Glutamatergic neuron (in vitro differentiated cells): ENCODE measurements around the gene ZNF318. TPM values are rescaled to one million over a fixed set of nuclear protein-coding genes. Genes with fewer than 3 reads are reported as not detected.
"Not testable (repeated sequence)": the region's sequence is repeated elsewhere in the genome, so short reads cannot be mapped to it uniquely, and the experiment has no call there.

Experiments
- DNase-seq: peaks from one replicate; pipeline ENCODE4 v3.0.0; 2022
- H3K27ac Mint-ChIP-seq: one replicate; pipeline ENCODE4 v1.8.0; 2020; ENCODE audit warnings: mild to moderate bottlenecking, mixed read lengths, inconsistent platforms; ENCODE audit not compliant: unreplicated experiment
- H3K27me3 Mint-ChIP-seq: one replicate; pipeline ENCODE4 v1.8.0; 2020; ENCODE audit warnings: mild to moderate bottlenecking, moderate library complexity, mixed read lengths, inconsistent platforms; ENCODE audit not compliant: unreplicated experiment
- H3K36me3 Mint-ChIP-seq: one replicate; pipeline ENCODE4 v1.8.0; 2020; ENCODE audit warnings: mild to moderate bottlenecking, mixed read lengths, inconsistent platforms; ENCODE audit not compliant: unreplicated experiment
- H3K4me1 Mint-ChIP-seq: one replicate; pipeline ENCODE4 v1.8.0; 2020; ENCODE audit warnings: mild to moderate bottlenecking, low read depth, mixed read lengths, inconsistent platforms; ENCODE audit not compliant: unreplicated experiment
- H3K4me3 Mint-ChIP-seq: one replicate; pipeline ENCODE4 v1.8.0; 2020; ENCODE audit warnings: mild to moderate bottlenecking, mixed read lengths, inconsistent platforms; ENCODE audit not compliant: unreplicated experiment
- H3K9me3 Mint-ChIP-seq: one replicate; pipeline ENCODE4 v1.8.0; 2020; ENCODE audit warnings: mild to moderate bottlenecking, moderate library complexity, mixed read lengths, inconsistent platforms; ENCODE audit not compliant: unreplicated experiment
- CTCF ChIP-seq: fragments of 200-600 bp; sonication (generic); IDR thresholded peaks from one replicate; pipeline ENCODE4 v1.5.0; 2021; ENCODE audit not compliant: partially characterized antibody, unreplicated experiment
- total RNA-seq: library from RNA; stranded (reverse); fragmentation: NEBNext Ultra II Directional; extraction: Animal tissue kit (Norgen Biotek cat#: 25700); gene quantifications from one replicate; pipeline ENCODE4 v1.2.1, GENCODE V29; 2021; ENCODE audit not compliant: unreplicated experiment

ZNF318 gene
- total RNA-seq, 1 donor from 2014 or later, result 26.3 TPM

GRCh38 chr6:43359381-43359780, 10.1 kb downstream of the ZNF318 start:
- H3K27ac Mint-ChIP-seq, result no peak overlapping the region
- H3K4me3 Mint-ChIP-seq, result no peak overlapping the region
- no peak for TF ChIP-seq CTCF
- no peaks in the 10 kb centered on the region for H3K4me1 Mint-ChIP-seq
- H3K36me3 Mint-ChIP-seq, result no peaks in the 10 kb centered on the region
- H3K27me3 Mint-ChIP-seq, result no peaks in the 10 kb centered on the region
- no peaks in the 10 kb centered on the region for H3K9me3 Mint-ChIP-seq
- DNase-seq, result no peak

DNA sequence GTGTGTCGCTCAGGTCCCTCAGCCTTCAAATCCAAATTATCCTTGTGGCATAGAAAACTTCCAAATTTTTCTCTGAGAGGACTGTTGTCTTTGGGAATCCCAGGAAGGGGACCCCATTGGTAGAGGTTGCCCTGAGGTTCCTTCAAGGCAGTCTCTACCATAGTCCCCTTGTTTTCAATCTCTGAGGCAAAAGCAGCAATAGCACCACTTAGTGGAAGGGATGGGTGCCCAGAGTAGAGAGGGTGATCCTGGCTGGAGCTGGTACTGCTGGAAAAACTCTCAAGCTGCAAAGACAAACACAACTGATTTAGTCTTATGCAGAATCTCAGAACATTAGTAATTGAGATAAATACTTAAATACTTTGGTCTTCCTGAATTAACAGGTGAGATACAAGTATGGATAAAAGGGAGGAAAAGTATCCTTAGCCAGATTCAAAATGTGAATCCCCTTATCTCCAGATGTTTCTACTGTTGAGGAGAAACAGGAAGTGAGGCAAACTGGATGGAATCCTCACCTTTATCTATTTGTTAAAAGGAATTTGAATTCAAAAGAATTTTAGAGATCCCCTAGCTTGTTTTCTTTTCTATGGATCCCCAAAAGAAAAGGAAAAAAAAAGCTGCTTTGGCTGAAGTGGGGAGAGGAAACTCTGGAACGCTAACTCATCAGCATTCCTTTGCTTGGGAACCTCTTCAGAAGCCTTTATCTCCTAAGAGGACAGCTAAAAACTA, 13.4 kb downstream of the ZNF318 start:
- Mint-ChIP-seq H3K27ac (no peak overlapping the region), H3K27me3 (no peaks in the 10 kb centered on the region), H3K4me3 (no peak overlapping the region), H3K4me1 (no peaks in the 10 kb centered on the region), H3K9me3 (no peaks in the 10 kb centered on the region), H3K36me3 (no peaks in the 10 kb centered on the region)
- no peak for DNase-seq
- TF ChIP-seq CTCF, result no peak

GRCh38 chr6:43351951-43352350, 17.5 kb downstream of the ZNF318 start:
- H3K4me1 Mint-ChIP-seq, H3K9me3 Mint-ChIP-seq, H3K27ac Mint-ChIP-seq, H3K27me3 Mint-ChIP-seq, DNase-seq, H3K4me3 Mint-ChIP-seq, H3K36me3 Mint-ChIP-seq: not testable (repeated sequence)

DNA sequence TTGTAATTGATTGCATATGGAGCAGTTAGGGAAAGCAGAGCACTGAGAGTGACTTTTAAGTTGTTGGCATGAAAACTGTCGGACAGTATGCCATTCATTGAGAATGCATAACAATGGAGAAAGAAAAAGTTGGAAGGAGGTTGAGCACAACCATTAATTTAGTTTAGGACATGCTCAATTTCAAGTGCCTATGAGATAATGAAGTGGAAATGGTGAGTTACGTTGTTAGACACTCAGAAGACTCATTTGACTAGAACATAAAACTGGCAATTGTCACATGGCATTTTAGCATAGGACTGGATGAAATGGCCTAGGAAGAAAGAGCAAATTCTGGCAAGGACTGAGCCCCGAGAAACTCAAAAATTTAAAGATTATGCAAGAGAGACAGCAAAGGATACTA, 22.0 kb downstream of the ZNF318 start:
- H3K4me1 Mint-ChIP-seq, result no peaks in the 10 kb centered on the region
- TF ChIP-seq CTCF, result no peak
- H3K27ac Mint-ChIP-seq, result no peak overlapping the region
- no peak for DNase-seq
- no peaks in the 10 kb centered on the region for H3K27me3 Mint-ChIP-seq
- H3K9me3 Mint-ChIP-seq, result no peaks in the 10 kb centered on the region
- no peak overlapping the region for H3K4me3 Mint-ChIP-seq
- H3K36me3 Mint-ChIP-seq, result no peaks in the 10 kb centered on the region

DNA sequence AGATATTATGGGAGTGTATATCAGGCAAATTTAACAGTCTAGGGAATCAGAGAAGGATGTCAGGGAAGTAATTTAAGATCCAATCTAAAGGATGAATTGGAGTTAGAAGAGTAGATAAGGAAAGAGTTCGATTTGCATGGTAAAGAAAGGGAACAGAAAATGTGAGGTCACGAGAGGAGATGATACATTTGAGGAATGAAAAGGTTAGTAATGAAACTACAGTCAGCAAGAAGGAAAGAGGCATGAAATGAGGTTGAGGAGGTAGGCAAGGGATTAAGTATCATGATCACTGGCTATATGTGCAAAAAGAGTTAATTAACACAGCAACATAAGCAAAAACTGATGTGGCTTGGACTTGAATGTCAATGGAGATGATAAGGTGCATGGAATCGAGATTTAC, 22.4 kb downstream of the ZNF318 start:
- no peak overlapping the region for H3K4me3 Mint-ChIP-seq
- TF ChIP-seq CTCF, result no peak

GRCh38 chr6:43346243-43346642, 23.2 kb downstream of the ZNF318 start:
- H3K36me3 Mint-ChIP-seq, H3K27me3 Mint-ChIP-seq, DNase-seq, H3K4me1 Mint-ChIP-seq, H3K27ac Mint-ChIP-seq, H3K4me3 Mint-ChIP-seq, H3K9me3 Mint-ChIP-seq: not testable (repeated sequence)

More for the DNA sequence above, 22.4 kb downstream of the ZNF318 start:
- Mint-ChIP-seq H3K9me3 (no peaks in the 10 kb centered on the region), H3K27me3 (no peaks in the 10 kb centered on the region), H3K4me1 (no peaks in the 10 kb centered on the region), H3K27ac (no peak overlapping the region), H3K36me3 (no peaks in the 10 kb centered on the region)
- no peak for DNase-seq
